ENCODE data around the gene SLC17A7. TPM values are rescaled to one million over a fixed set of nuclear protein-coding genes. Genes with fewer than 3 reads are reported as not detected.

SLC17A7 gene
- total and polyA plus RNA-seq, 2 of the 13 experiments (the other 11 are each of a cell fraction or from before 2014, with no cell fraction given), result 0.32 TPM; not detected in 1

DNA sequence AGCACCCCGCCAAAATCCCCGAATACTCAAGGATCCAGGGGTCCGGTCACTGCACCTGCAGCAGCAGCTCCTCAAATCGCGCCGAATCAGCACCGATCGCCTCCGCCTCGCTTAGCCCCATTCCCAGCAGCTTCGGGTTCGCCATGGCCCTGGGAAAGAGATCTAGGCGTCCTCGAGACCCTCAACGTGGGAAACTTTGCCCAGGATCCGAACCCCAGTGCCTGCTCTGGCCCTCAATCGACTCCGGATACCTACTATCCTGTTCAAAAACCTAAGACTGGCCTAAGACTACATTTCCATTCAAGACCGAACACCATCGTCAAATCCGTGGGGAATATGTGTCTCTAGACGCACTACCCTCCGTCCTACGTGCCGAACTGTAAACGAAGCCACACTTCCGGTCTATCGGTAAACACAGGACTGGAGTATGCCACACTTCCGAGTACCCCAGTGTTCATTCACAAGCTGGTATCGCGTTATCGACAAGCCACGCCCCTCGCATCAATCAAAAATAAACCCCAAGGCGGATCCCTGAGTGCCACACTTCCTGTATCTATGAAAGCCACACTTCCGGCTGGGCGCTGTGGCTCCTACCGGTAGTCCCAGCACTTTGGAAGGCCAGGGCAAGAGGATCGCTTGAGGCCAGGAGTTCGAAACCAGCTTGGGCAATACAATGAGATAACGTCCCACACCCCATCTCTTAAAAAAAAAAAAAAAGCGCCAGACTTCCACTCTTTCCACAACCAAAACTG, 10.3 kb upstream of the SLC17A7 start, which contains the start of gene PIH1D1 (continued):
- TF ChIP-seq, protein P1, sequence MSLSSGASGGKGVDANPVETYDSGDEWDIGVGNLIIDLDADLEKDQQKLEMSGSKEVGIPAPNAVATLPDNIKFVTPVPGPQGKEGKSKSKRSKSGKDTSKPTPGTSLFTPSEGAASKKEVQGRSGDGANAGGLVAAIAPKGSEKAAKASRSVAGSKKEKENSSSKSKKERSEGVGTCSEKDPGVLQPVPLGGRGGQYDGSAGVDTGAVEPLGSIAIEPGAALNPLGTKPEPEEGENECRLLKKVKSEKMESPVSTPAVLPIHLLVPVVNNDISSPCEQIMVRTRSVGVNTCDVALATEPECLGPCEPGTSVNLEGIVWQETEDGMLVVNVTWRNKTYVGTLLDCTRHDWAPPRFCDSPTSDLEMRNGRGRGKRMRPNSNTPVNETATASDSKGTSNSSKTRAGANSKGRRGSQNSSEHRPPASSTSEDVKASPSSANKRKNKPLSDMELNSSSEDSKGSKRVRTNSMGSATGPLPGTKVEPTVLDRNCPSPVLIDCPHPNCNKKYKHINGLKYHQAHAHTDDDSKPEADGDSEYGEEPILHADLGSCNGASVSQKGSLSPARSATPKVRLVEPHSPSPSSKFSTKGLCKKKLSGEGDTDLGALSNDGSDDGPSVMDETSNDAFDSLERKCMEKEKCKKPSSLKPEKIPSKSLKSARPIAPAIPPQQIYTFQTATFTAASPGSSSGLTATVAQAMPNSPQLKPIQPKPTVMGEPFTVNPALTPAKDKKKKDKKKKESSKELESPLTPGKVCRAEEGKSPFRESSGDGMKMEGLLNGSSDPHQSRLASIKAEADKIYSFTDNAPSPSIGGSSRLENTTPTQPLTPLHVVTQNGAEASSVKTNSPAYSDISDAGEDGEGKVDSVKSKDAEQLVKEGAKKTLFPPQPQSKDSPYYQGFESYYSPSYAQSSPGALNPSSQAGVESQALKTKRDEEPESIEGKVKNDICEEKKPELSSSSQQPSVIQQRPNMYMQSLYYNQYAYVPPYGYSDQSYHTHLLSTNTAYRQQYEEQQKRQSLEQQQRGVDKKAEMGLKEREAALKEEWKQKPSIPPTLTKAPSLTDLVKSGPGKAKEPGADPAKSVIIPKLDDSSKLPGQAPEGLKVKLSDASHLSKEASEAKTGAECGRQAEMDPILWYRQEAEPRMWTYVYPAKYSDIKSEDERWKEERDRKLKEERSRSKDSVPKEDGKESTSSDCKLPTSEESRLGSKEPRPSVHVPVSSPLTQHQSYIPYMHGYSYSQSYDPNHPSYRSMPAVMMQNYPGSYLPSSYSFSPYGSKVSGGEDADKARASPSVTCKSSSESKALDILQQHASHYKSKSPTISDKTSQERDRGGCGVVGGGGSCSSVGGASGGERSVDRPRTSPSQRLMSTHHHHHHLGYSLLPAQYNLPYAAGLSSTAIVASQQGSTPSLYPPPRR (CRISPR knock-in tag; IDR thresholded peaks at IDR 0.05; ENCODE audit: borderline replicate concordance), result no peak
- TF ChIP-seq, protein P2, sequence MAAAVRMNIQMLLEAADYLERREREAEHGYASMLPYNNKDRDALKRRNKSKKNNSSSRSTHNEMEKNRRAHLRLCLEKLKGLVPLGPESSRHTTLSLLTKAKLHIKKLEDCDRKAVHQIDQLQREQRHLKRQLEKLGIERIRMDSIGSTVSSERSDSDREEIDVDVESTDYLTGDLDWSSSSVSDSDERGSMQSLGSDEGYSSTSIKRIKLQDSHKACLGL (CRISPR knock-in tag; IDR thresholded peaks at IDR 0.05), result no peak
- TF ChIP-seq IKZF4 (CRISPR knock-in tag; IDR thresholded peaks at IDR 0.05; ENCODE audit: borderline replicate concordance, low read depth, not compliant biosample characterization) (no peak), ZNF780A (CRISPR knock-in tag; IDR thresholded peaks at IDR 0.05) (no peak), ZSCAN30 (CRISPR knock-in tag; IDR thresholded peaks at IDR 0.05) (no peak), KAT8 (CRISPR knock-in tag; IDR thresholded peaks at IDR 0.05) (peak; percentile 90), GATA4 (IDR thresholded peaks at IDR 0.05; ENCODE audit: borderline replicate concordance, low read depth) (no peak), KDM5A (IDR thresholded peaks at IDR 0.05; ENCODE audit: borderline replicate concordance, low read length) (peak; percentile 78; the same call in 1 of the 2 replicates), TOE1 (CRISPR knock-in tag; IDR thresholded peaks at IDR 0.05) (no peak), ZNF558 (CRISPR knock-in tag; IDR thresholded peaks at IDR 0.05; ENCODE audit: borderline replicate concordance) (no peak), MLLT10 (CRISPR knock-in tag; IDR thresholded peaks at IDR 0.05) (no peak)
- TF ChIP-seq, protein P3, sequence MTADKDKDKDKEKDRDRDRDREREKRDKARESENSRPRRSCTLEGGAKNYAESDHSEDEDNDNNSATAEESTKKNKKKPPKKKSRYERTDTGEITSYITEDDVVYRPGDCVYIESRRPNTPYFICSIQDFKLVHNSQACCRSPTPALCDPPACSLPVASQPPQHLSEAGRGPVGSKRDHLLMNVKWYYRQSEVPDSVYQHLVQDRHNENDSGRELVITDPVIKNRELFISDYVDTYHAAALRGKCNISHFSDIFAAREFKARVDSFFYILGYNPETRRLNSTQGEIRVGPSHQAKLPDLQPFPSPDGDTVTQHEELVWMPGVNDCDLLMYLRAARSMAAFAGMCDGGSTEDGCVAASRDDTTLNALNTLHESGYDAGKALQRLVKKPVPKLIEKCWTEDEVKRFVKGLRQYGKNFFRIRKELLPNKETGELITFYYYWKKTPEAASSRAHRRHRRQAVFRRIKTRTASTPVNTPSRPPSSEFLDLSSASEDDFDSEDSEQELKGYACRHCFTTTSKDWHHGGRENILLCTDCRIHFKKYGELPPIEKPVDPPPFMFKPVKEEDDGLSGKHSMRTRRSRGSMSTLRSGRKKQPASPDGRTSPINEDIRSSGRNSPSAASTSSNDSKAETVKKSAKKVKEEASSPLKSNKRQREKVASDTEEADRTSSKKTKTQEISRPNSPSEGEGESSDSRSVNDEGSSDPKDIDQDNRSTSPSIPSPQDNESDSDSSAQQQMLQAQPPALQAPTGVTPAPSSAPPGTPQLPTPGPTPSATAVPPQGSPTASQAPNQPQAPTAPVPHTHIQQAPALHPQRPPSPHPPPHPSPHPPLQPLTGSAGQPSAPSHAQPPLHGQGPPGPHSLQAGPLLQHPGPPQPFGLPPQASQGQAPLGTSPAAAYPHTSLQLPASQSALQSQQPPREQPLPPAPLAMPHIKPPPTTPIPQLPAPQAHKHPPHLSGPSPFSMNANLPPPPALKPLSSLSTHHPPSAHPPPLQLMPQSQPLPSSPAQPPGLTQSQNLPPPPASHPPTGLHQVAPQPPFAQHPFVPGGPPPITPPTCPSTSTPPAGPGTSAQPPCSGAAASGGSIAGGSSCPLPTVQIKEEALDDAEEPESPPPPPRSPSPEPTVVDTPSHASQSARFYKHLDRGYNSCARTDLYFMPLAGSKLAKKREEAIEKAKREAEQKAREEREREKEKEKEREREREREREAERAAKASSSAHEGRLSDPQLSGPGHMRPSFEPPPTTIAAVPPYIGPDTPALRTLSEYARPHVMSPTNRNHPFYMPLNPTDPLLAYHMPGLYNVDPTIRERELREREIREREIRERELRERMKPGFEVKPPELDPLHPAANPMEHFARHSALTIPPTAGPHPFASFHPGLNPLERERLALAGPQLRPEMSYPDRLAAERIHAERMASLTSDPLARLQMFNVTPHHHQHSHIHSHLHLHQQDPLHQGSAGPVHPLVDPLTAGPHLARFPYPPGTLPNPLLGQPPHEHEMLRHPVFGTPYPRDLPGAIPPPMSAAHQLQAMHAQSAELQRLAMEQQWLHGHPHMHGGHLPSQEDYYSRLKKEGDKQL (CRISPR knock-in tag; IDR thresholded peaks at IDR 0.05; ENCODE audit: low read depth), result peak; percentile 27; the same call in 1 of the 2 replicates
- TF ChIP-seq, protein P4, sequence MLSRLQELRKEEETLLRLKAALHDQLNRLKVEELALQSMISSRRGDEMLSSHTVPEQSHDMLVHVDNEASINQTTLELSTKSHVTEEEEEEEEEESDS (CRISPR knock-in tag; IDR thresholded peaks at IDR 0.05; ENCODE audit: borderline replicate concordance), result no peak
- TF ChIP-seq, protein P5, sequence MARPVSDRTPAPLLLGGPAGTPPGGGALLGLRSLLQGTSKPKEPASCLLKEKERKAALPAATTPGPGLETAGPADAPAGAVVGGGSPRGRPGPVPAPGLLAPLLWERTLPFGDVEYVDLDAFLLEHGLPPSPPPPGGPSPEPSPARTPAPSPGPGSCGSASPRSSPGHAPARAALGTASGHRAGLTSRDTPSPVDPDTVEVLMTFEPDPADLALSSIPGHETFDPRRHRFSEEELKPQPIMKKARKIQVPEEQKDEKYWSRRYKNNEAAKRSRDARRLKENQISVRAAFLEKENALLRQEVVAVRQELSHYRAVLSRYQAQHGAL (CRISPR knock-in tag; IDR thresholded peaks at IDR 0.05; ENCODE audit: not compliant biosample characterization), result no peak
